Neuron (in vitro differentiated cells): ENCODE measurements around the gene CCDC88B.

Experiments used
- H2AFZ ChIP-seq: one replicate; pipeline ENCODE4 v1.6.1; 2013; ENCODE audit warnings: low read depth, mild to moderate bottlenecking, inconsistent platforms, low read length, moderate library complexity
- H3K27me3 ChIP-seq: one replicate; pipeline ENCODE4 v1.6.1; 2013; ENCODE audit warnings: low read length; ENCODE audit not compliant: insufficient read depth
- H3K36me3 ChIP-seq: one replicate; pipeline ENCODE4 v1.6.1; 2013; ENCODE audit warnings: low read length; ENCODE audit not compliant: insufficient read depth
- H3K4me1 ChIP-seq: one replicate; pipeline ENCODE4 v1.6.1; 2013; ENCODE audit warnings: low read length; ENCODE audit not compliant: insufficient read depth
- H3K4me3 ChIP-seq: 2 replicates; pipeline ENCODE4 v1.5.1; 2013; ENCODE audit warnings: mild to moderate bottlenecking, low read length, moderate library complexity
- H3K9me3 ChIP-seq: one replicate; pipeline ENCODE4 v1.6.1; 2013; ENCODE audit warnings: low read length

The CCDC88B gene

DNA sequence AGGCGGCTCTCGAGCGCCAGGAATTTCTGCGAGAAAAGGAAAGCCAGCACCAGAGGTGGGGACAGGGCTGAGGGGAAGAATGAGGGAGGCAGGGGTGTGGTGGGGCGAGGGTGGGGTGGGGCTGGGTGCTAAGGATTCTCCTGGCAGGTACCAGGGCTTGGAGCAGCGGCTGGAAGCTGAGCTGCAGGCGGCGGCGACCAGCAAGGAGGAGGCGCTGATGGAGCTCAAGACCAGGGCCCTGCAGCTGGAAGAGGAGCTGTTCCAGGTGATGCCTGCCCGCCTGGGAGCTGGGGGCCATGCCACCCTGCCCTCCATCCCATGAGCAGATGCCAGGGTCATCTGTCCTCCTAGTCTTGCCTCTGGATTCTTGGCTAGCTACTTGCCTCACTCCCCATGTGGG, 9.4 kb downstream of the CCDC88B start:
- H3K4me3 ChIP-seq, result no peak overlapping the region
- H3K27me3 ChIP-seq, result no peaks in the 10 kb centered on the region
- H3K36me3 ChIP-seq, result no peaks in the 10 kb centered on the region
- H2AFZ ChIP-seq, result no peak overlapping the region
- H3K9me3 ChIP-seq, result no peaks in the 10 kb centered on the region
- H3K4me1 ChIP-seq, result peaks cover 13% of the 10 kb centered on the region

DNA sequence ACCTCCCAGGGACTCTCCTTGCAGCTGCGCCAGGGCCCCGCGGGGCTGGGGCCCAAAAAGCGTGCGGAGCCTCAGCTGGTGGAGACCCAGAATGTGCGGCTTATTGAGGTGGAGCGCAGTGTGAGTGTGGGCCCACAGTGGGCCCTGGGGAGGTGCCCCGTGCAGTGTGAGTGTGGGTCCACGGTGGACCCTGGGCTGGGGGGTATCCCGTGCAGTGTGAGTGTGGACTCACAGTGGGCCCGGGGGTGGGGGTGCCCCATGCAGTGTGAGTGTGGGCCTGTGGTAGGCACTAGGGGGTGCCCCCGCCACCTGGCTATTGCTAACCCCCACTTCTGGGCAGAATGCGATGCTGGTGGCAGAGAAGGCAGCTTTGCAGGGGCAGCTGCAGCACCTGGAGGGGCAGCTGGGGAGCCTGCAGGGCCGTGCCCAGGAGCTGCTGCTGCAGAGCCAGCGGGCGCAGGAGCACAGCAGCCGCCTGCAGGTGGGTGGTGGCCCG, 11.2 kb downstream of the CCDC88B start:
- Histone ChIP-seq H3K4me3 (no peak overlapping the region), H3K9me3 (no peaks in the 10 kb centered on the region), H3K4me1 (peaks cover 19% of the 10 kb centered on the region), H3K27me3 (no peaks in the 10 kb centered on the region), H3K36me3 (no peaks in the 10 kb centered on the region), H2AFZ (no peak overlapping the region)

DNA sequence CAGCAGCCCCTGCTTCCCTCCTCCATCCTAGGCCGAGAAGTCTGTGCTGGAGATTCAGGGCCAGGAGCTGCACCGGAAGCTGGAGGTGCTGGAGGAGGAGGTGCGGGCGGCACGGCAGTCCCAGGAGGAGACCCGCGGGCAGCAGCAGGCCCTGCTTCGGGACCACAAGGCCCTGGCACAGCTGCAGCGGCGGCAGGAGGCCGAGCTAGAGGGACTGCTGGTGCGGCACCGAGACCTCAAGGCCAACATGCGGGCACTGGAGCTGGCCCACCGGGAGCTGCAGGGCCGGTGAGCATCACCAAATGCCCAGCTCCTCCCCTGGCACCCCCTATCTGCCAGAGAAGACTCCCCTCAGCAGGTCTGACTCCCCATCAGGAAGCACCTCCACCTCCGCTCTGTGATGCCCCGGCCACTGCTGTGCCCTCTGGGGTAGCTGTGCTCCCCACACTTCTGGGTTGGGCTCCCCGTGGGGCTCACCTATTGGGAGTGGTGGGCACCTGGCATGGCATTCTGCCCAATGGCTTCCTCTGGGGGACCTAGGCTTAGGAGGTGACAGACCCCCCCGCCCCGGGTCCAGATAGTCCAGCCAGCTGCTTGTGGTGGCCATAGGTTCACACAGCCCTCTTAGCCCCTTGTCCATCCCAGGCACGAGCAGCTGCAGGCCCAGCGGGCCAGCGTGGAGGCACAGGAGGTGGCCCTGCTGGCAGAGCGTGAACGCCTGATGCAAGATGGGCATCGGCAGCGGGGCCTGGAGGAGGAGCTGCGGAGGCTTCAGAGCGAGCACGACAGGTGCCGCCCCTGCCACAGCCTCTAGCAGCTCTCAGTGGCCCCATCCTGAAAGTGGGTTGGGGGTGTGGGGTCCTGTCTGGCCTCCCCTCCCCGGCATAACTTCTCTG, 12.3 kb downstream of the CCDC88B start:
- no peak overlapping the region for H2AFZ ChIP-seq
- H3K4me1 ChIP-seq, result peaks cover 19% of the 10 kb centered on the region
- H3K4me3 ChIP-seq, result no peak overlapping the region
- H3K36me3 ChIP-seq, result no peaks in the 10 kb centered on the region
- no peaks in the 10 kb centered on the region for H3K27me3 ChIP-seq
- H3K9me3 ChIP-seq, result no peaks in the 10 kb centered on the region

DNA sequence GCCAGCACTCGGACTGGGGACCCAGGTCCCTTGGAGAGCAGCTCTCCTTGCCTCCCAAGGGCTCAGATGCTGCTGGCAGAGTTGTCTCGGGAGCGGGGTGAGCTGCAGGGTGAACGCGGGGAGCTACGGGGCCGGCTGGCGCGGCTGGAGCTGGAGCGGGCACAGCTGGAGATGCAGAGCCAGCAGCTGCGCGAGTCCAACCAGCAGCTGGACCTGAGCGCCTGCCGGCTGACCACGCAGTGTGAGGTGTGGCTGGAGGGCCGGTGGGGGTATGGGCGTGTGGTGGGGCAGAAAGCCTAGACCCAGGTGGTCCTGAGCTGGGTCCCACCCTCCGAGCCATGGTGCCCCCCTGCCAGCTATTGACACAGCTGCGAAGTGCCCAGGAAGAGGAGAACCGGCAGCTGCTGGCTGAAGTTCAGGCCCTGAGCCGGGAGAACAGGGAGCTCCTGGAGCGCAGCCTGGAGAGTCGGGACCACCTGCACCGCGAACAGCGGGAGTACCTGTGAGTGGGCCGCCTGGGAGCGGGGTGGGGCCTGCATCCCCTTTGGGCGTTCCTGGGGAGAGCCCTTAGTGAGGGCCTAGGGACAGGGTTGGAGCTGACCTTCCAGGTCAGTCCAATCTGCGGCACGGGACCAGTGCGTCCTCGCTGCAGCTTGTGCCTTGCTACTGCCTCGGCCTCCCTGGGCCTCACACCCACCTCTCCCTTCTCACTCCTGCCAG, 13.2 kb downstream of the CCDC88B start:
- no peak overlapping the region for H3K4me3 ChIP-seq
- no peaks in the 10 kb centered on the region for H3K9me3 ChIP-seq
- no peaks in the 10 kb centered on the region for H3K36me3 ChIP-seq
- H3K27me3 ChIP-seq, result no peaks in the 10 kb centered on the region
- H3K4me1 ChIP-seq, result peaks cover 27% of the 10 kb centered on the region
- H2AFZ ChIP-seq, result no peak overlapping the region

DNA sequence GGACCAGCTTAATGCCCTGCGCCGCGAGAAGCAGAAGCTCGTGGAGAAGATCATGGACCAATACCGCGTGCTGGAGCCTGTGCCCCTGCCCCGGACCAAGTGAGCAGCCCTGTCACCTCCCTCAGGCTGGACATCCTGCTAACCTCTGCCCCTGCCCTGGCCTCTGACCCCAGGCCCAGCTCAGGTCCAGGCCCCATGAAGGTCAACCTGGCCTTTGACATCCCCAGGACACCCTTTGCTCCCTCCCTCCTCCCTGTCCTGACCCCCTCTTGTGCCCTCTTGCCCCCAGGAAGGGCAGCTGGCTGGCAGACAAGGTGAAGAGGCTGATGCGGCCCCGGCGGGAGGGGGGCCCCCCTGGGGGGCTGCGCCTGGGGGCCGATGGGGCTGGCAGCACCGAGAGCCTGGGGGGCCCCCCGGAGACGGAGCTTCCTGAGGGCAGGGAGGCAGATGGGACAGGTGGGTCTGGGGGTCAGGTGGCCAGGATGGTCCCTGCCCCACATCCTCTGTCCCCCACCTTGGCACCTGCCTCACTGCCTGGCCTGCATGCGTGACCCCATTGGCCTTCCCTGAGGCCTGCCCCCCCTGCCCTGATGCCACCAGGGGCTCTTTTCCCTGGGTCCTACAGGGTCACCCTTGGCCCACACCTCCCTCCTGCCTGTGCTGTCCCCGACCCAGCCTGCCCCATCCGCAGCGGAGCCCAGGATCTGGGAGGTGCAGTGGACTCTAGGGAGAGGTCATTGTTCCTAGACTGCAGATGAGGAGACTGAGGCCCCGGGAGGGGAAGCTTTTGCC, 13.9 kb downstream of the CCDC88B start:
- Histone ChIP-seq H3K36me3 (no peaks in the 10 kb centered on the region), H3K4me3 (no peak overlapping the region), H3K27me3 (no peaks in the 10 kb centered on the region), H3K9me3 (no peaks in the 10 kb centered on the region), H3K4me1 (peaks cover 26% of the 10 kb centered on the region), H2AFZ (no peak overlapping the region)

DNA sequence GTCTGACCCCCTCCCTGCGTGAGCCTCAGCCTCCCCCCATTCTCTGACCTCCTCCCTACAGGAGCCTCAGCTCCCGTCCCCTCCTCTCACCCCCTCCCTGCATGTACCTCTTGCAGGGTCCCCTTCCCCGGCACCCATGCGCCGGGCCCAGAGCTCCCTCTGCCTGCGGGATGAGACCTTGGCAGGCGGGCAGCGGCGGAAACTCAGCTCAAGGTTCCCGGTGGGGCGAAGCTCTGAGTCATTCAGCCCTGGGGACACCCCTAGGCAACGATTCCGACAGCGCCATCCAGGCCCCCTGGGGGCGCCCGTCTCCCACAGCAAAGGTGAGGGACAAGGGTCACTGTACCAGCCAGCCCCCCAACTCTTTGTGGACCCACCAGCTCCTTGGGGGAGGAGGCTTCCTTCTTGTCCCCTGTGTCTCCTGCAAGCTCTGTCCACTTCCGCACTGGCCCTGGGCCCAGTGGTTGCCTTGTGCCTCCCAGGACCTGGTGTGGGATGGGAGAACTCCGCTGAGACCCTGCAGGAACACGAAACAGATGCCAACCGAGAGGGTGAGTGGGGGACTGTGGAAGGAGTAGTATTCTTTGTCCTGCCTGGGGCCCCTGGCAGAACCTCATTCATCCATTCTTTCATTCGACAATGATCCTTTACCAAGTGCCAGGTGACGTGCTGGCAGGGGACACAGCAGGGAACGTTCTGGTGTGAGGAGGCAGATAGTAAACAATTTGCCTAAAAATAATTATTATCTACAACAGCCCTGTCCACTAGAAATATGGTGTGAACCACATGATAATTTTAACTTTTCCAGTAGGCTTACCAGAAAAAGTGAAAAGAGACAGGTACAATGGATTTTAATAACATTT, 15.3 kb downstream of the CCDC88B start:
- no peaks in the 10 kb centered on the region for H3K27me3 ChIP-seq
- no peak overlapping the region for H2AFZ ChIP-seq
- H3K4me3 ChIP-seq, result no peak overlapping the region
- H3K4me1 ChIP-seq, result peaks cover 34% of the 10 kb centered on the region
- H3K9me3 ChIP-seq, result no peaks in the 10 kb centered on the region
- H3K36me3 ChIP-seq, result no peaks in the 10 kb centered on the region

DNA sequence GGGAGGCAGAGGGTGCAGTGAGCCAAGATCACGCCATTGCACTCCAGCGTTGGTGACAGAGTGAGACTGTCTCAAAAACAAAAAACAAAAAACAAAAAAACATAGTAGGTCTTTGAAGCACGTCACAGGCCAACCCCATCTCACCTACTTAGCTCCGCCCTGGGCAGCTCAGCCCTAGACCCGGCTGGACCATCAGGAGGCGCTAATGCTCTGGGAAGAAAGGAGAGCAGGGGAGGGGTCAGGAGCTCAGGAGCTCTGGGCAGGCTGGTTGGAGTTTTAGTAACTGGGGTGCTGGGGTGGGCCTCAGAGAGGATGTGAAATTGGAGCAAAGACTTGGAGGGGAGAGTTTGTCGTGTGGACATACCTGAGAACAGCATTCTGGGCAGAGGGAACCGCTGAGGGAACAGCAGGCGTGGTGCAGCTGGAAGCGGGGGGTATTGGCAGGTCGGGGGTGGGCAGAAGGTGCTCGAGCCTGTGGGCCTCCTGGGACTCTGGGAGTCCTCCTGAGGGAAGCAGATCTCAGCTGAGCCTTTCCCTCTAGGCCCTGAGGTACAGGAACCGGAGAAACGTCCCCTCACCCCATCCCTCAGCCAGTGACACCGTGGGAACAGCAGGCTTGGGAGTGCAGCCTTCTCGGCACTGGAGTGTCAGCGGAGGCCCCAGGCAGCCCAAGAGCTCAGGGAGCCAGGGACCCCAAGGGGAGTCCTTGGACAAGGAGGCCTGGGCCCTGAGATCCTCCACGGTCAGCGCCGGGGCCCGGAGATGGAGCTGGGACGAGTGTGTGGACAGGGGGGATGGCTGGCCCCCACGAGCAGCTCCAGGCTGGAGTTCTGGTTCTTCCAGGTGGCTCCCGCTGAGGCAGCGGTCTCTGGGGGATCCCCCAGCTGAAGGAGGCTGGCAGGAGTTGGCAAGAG, 16.8 kb downstream of the CCDC88B start:
- Histone ChIP-seq H3K4me1 (peaks cover 31% of the 10 kb centered on the region), H3K36me3 (peaks cover 9% of the 10 kb centered on the region), H3K4me3 (no peak overlapping the region), H3K9me3 (no peaks in the 10 kb centered on the region), H2AFZ (no peak overlapping the region), H3K27me3 (no peaks in the 10 kb centered on the region)

DNA sequence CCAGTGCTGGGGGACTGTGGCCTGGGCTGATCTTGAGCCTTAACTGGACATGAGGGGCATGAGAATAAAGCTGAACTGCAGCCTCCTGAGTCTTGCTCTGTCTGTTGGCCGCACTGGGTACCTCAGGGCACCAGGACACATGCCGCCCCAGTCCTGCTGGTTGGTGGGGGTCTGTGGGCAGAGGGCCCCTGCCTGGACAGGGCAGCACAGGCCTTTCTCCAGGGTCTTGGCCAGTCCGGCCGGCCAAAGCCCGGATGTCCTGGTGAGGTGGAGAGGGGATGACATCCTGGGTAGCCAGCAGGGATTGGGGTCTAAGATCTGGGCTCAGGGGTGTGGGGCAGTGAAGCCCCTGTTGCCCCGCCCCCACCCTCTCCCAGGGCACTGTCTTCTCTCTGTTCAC, 17.4 kb downstream of the CCDC88B start:
- no peak overlapping the region for H2AFZ ChIP-seq
- no peaks in the 10 kb centered on the region for H3K27me3 ChIP-seq
- no peaks in the 10 kb centered on the region for H3K9me3 ChIP-seq
- H3K36me3 ChIP-seq, result peaks cover 15% of the 10 kb centered on the region
- H3K4me1 ChIP-seq, result peaks cover 29% of the 10 kb centered on the region
- H3K4me3 ChIP-seq, result no peak overlapping the region

DNA sequence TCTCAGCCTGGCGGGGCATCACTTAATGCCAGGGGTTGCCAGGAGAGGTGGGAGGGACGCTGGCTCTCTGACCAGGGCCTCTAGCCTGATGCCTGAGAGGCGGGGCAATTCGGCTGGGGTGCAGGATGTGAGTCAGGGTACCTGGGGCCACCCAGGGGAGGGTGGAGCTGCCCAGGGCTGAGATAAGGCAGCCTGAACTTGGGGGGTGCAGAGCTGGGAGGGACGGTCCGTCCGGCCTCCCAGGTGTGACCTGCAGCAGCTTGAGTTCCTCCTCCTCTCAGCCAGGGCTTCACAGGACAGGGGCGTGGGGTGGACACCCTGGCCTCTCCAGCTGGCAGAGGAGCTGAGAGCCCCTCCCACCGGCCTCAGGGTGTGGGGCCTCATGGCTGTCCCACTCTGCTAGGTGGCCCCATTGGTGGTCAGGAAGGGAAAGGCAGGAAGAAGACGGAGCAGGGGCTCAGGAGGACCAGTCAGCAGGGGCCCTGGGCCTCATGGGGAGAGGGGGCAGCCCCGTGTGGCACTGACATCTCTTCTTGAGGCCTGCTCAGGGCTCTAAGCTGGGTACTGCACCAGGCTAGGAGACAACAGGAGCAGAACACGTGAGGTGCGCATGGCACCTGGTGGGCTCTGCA, 18.0 kb downstream of the CCDC88B start:
- H3K4me3 ChIP-seq, result peak overlapping the region; percentile 82

DNA sequence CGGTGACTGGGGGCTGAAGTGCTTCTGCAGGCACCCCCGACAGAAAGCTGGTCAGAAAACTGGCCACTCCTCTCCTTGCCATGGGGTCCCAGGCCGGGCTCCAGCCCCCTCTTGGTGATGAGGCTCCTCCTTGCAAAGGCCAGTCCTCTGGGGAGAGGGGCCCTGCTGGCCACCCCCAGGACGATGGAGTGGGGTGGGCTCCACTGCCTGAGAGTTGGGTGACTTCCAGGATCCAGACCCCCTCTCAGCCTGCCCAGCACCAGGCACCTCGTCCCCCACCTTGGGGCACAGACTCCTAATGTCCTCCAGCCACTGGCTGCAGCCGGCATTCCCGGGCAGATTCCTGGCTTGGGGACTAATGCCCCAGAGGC, 18.5 kb downstream of the CCDC88B start:
- peak overlapping the region; percentile 87 for H2AFZ ChIP-seq
- H3K4me3 ChIP-seq, result peak overlapping the region; percentile 82
- peaks cover 29% of the 10 kb centered on the region for H3K4me1 ChIP-seq
- H3K27me3 ChIP-seq, result no peaks in the 10 kb centered on the region
- H3K9me3 ChIP-seq, result no peaks in the 10 kb centered on the region
- H3K36me3 ChIP-seq, result peaks cover 22% of the 10 kb centered on the region

More for the DNA sequence above, 18.0 kb downstream of the CCDC88B start:
- H3K27me3 ChIP-seq, result no peaks in the 10 kb centered on the region
- H3K9me3 ChIP-seq, result no peaks in the 10 kb centered on the region
- H3K4me1 ChIP-seq, result peaks cover 29% of the 10 kb centered on the region
- H2AFZ ChIP-seq, result peak overlapping the region; percentile 87
- H3K36me3 ChIP-seq, result peaks cover 19% of the 10 kb centered on the region
